ENCODE results near the gene ST6GALNAC2. TPM values are rescaled to one million over a fixed set of nuclear protein-coding genes. Genes with fewer than 3 reads are reported as not detected.

Gene ST6GALNAC2
- total RNA-seq, 1 experiment from 2014 or later, result 11.6 TPM

DNA sequence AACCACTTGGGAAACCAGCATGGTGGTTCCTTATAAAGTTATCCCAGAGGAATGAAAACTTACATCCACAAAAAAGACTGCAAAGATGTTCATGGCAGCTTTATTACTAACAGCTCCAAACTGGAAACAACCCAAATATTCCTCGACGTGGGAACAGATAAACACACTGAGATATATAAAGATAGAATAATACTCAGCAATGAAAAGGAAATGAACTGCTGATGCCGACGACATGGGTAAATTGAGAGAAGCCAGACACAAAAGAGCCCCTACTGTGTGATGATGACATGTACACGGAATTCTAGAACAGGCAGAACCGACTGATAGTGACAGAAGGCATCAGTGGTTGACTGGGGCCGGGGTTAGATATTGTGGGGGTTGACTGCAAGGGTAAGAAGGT is 36.1 kb downstream of the ST6GALNAC2 start:
- CTCF ChIA-PET, result no interaction called here
- no peaks in the 10 kb centered on the region for H3K9me3 Mint-ChIP-seq (ENCODE audit: low read depth, unreplicated experiment)
- intact Hi-C loops (cut with micrococcal nuclease; ENCODE audit: unreplicated experiment), result no loop called here
- TF ChIP-seq, protein P1, sequence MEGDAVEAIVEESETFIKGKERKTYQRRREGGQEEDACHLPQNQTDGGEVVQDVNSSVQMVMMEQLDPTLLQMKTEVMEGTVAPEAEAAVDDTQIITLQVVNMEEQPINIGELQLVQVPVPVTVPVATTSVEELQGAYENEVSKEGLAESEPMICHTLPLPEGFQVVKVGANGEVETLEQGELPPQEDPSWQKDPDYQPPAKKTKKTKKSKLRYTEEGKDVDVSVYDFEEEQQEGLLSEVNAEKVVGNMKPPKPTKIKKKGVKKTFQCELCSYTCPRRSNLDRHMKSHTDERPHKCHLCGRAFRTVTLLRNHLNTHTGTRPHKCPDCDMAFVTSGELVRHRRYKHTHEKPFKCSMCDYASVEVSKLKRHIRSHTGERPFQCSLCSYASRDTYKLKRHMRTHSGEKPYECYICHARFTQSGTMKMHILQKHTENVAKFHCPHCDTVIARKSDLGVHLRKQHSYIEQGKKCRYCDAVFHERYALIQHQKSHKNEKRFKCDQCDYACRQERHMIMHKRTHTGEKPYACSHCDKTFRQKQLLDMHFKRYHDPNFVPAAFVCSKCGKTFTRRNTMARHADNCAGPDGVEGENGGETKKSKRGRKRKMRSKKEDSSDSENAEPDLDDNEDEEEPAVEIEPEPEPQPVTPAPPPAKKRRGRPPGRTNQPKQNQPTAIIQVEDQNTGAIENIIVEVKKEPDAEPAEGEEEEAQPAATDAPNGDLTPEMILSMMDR (IDR thresholded peaks at IDR 0.05; ENCODE audit: unreplicated experiment), result no peak
- no TSS peak for BruUV-seq (replicated peaks)
- no peak overlapping the region for H3K4me3 Mint-ChIP-seq (ENCODE audit: low read depth, unreplicated experiment)
- no peak for DNase-seq
- no peaks in the 10 kb centered on the region for H3K36me3 Mint-ChIP-seq (ENCODE audit: insufficient read depth, unreplicated experiment)
- H3K27me3 Mint-ChIP-seq (ENCODE audit: unreplicated experiment), result peaks cover 8% of the 10 kb centered on the region
- H3K27ac Mint-ChIP-seq (ENCODE audit: unreplicated experiment), result no peak overlapping the region
- peaks cover 9% of the 10 kb centered on the region for H3K4me1 Mint-ChIP-seq (ENCODE audit: low read depth, unreplicated experiment)

DNA sequence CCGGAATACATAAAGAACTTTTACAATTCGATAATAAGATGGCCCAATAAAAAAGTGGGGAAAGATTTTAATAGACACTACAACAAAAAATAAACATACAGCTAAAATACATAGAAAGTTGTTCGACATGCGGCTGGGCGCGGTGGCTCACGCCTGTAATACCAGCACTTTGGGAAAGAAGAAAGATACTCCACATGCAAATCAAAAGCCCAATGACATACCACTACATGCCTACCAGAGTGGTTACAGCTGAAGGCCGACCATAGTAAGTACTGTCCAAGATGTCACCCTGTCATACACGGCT is 36.5 kb downstream of the ST6GALNAC2 start:
- TSS peak; percentile 18 for BruUV-seq (replicated peaks)

DNA sequence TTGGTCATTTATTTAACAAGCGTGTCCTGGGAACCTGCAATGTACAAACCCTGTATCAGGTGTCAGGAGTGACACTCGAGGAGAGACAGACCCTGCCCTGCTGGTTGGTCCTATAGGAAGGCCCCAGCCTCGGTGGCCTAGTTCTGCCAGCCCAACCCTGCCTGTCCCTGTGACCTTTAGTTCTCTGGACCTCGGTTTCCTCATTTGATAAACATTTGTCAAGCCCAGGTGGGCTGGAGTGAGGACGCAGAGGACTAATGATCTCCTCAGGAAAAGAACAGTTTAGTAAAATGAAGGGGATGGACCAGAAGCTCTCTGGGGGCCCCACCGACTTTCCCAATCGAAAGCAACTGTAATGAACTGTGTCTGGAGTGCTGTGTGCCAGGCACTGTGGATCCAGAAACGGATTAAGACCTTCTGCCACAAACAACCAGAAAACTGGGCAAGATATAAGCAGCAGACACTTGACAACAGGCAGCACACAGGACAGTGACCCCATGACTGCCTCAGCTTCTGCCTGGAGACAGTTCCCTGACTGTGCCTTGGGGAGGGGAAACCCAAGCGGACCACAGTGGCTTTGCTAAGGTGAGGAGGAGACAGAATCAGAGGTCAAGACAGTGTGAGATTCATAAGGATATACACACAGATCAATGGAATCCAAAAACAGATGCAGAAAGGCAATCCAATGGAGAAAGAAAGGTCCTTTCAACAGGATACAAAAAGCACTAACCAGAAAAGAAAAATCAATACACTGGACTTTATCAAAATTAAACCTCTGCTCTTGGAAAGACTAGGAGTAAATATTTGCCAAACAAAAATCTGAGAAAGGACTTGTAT is 37.1 kb downstream of the ST6GALNAC2 start:
- peaks cover 17% of the 10 kb centered on the region for H3K27me3 Mint-ChIP-seq (ENCODE audit: unreplicated experiment)
- TF ChIP-seq, protein P1 (IDR thresholded peaks at IDR 0.05; ENCODE audit: unreplicated experiment), result no peak
- no peak overlapping the region for H3K27ac Mint-ChIP-seq (ENCODE audit: unreplicated experiment)
- peaks cover 9% of the 10 kb centered on the region for H3K4me1 Mint-ChIP-seq (ENCODE audit: low read depth, unreplicated experiment)
- intact Hi-C loops (cut with micrococcal nuclease; ENCODE audit: unreplicated experiment), result no loop called here
- no peak overlapping the region for H3K4me3 Mint-ChIP-seq (ENCODE audit: low read depth, unreplicated experiment)
- no peaks in the 10 kb centered on the region for H3K36me3 Mint-ChIP-seq (ENCODE audit: insufficient read depth, unreplicated experiment)
- no TSS peak for BruUV-seq (replicated peaks)
- CTCF ChIA-PET, result interaction anchor here (0.5 kb wide), 1 partner anchor 73 kb away, joined by 3 read pairs; no protein-coding TSS in a partner anchor
- H3K9me3 Mint-ChIP-seq (ENCODE audit: low read depth, unreplicated experiment), result no peaks in the 10 kb centered on the region
- no peak for DNase-seq

More for the DNA sequence above, 36.5 kb downstream of the ST6GALNAC2 start:
- Mint-ChIP-seq H3K27ac (ENCODE audit: unreplicated experiment) (no peak overlapping the region), H3K4me1 (ENCODE audit: low read depth, unreplicated experiment) (peaks cover 9% of the 10 kb centered on the region), H3K36me3 (ENCODE audit: insufficient read depth, unreplicated experiment) (no peaks in the 10 kb centered on the region), H3K4me3 (ENCODE audit: low read depth, unreplicated experiment) (no peak overlapping the region), H3K27me3 (ENCODE audit: unreplicated experiment) (peaks cover 12% of the 10 kb centered on the region), H3K9me3 (ENCODE audit: low read depth, unreplicated experiment) (no peaks in the 10 kb centered on the region)
- intact Hi-C loops (cut with micrococcal nuclease; ENCODE audit: unreplicated experiment), result no loop called here
- CTCF ChIA-PET, result interaction anchor here (0.5 kb wide), 1 partner anchor 72 kb away, joined by 3 read pairs; no protein-coding TSS in a partner anchor
- no peak for DNase-seq
- TF ChIP-seq, protein P1 (IDR thresholded peaks at IDR 0.05; ENCODE audit: unreplicated experiment), result no peak

DNA sequence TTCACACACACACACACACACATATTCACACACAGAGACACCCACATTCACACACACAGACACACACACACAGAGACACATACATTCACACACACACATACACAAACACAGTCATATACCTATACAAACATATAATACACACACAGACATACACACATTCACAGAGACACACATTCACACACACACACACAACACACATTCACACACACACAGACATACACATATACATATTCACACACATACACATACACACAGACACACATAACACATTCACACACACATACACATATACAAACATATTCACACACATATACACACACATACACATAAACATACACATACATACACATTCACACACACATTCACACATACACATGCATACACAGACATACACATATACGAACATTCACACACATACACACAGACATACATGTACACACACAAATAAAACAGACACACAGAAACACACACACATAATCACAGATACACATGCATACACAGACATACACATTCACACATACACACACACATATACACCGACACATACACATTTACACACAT is 37.9 kb downstream of the ST6GALNAC2 start:
- BruUV-seq (replicated peaks), result no TSS peak
- H3K9me3 Mint-ChIP-seq (ENCODE audit: low read depth, unreplicated experiment), result no peaks in the 10 kb centered on the region
- H3K36me3 Mint-ChIP-seq (ENCODE audit: insufficient read depth, unreplicated experiment), result no peaks in the 10 kb centered on the region
- H3K4me3 Mint-ChIP-seq (ENCODE audit: low read depth, unreplicated experiment), result no peak overlapping the region
- TF ChIP-seq, protein P1 (IDR thresholded peaks at IDR 0.05; ENCODE audit: unreplicated experiment), result peak; percentile 5
- CTCF ChIA-PET, result no interaction called here
- no peak overlapping the region for H3K27ac Mint-ChIP-seq (ENCODE audit: unreplicated experiment)
- H3K4me1 Mint-ChIP-seq (ENCODE audit: low read depth, unreplicated experiment), result peaks cover 9% of the 10 kb centered on the region
- DNase-seq, result no peak
- peaks cover 26% of the 10 kb centered on the region for H3K27me3 Mint-ChIP-seq (ENCODE audit: unreplicated experiment)
- intact Hi-C loops (cut with micrococcal nuclease; ENCODE audit: unreplicated experiment), result loop anchor here (2.0 kb wide), 1 partner anchor 25 kb away; no protein-coding TSS in a partner anchor
